NCI-H69 (cell line): ENCODE measurements around the gene KLHL7.

Experiments used
- DNase-seq: peaks from one replicate; lab custom pipeline; 2025; lab: John Stamatoyannopoulos, UW

Gene KLHL7, protein sequence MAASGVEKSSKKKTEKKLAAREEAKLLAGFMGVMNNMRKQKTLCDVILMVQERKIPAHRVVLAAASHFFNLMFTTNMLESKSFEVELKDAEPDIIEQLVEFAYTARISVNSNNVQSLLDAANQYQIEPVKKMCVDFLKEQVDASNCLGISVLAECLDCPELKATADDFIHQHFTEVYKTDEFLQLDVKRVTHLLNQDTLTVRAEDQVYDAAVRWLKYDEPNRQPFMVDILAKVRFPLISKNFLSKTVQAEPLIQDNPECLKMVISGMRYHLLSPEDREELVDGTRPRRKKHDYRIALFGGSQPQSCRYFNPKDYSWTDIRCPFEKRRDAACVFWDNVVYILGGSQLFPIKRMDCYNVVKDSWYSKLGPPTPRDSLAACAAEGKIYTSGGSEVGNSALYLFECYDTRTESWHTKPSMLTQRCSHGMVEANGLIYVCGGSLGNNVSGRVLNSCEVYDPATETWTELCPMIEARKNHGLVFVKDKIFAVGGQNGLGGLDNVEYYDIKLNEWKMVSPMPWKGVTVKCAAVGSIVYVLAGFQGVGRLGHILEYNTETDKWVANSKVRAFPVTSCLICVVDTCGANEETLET

DNA sequence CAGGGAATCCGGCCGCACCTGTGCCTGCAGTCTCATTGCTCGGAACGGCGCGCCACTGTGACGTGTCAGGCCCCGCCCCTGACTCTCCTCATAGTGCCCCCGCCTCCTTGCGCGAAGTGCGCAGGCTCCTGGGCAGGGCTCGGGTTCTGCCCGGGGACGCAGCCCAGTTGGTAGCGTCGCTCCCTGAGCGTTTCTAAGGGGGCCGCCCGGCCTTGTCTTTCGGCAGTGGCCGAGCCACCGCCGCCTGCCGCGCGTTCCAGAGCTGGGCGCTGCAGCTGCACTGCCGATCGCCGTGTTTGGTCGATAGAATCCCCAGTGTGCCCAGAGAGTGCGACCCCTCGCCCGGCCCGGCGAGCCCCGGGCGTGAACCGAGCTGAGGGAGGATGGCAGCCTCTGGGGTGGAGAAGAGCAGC lies at the start of gene KLHL7:
Gene KLHL7, plus strand, starts transcription at position 142 of the 413 bp plus-strand sequence. Its CDS starts 242 bp downstream, at position 384.
- peak; percentile 98 for DNase-seq

DNA sequence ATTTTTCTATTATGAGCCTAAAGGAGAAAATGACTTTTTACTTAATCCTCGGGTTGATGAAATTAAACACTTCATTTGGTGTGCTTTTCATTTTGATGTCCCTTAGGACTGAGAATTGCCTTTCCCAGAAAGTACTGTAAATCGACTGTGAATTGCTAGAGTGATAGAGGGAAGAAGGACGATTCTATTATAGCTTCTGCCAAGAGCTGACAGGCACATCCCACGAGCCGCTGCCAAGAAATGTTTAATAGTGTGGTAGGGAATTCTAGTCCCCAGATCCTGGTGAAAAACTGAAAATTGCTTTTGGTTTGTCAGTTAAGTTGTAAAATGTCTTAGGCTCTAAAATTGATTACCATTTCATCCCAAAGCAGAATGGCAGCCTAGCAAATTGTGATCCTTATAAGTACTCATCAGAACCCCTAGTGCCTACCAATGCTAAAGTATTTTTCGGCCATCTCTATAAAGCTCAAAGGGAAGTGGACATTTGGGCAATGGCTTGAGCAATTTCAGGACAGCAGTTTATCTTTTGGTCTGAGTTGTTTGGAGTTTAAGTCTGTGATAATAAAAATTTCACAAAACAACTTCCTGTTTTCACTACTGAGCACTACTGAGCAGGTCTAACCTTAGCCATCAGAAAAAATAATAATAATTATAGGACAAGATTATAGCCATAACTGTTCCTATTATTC lies 47.0 kb upstream of the KLHL7 start:
- DNase-seq: no peak

DNA sequence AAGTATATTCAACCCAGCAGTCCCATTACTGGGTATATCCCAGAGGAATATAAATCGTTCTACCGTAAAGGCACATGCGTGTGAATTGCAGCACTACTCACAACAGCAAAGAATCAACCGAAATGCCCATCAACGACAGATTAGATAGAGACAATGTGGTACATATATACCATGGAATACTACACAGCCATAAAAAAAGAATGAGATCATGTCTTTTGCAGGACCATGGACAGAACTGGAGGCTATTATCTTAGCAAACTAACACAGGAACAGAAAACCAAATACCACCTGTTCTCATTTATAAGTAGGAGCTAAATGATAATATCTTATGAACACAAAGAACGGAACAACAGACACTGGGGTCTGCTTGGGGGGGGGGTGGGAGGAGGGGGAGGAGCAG lies 44.3 kb upstream of the KLHL7 start:
- no peak for DNase-seq

DNA sequence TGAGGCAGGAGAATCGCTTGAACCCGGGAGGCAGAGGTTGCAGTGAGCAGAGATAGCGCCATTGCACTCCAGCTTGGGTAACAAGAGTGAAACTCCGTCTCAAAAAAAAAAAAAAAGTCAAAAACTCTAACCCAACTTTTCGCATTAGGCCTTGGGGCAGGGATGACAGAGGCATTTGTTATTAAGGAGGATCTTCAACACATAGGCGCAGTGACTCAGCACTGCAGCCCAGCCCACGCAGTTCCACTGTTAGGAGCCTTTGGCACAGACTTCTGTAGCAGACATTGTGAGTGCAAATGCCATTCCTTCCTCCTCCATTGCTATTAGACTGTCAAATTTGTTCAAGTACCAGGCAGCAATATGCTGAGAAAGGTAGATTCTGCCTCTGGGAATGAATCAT lies 43.1 kb upstream of the KLHL7 start:
- DNase-seq: no peak

DNA sequence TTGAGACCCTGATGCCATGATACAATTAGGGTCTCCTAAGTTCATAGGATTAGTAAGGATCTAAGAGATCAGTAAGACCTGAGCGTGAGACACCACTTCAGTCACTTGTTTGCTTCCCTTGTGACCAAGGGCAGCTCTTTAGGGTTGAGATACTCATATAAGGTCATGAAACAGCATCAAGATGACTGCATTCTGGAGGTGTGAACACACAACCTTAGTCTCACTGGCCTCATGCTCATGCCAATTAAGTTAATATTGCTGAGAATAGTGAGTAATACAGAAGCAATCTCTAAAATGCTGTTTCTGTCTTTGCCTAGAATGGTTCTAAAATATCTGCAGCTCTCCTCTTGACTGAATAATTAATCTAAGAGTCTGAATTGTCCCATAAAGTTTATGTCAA lies 39.6 kb upstream of the KLHL7 start:
- DNase-seq: no peak

DNA sequence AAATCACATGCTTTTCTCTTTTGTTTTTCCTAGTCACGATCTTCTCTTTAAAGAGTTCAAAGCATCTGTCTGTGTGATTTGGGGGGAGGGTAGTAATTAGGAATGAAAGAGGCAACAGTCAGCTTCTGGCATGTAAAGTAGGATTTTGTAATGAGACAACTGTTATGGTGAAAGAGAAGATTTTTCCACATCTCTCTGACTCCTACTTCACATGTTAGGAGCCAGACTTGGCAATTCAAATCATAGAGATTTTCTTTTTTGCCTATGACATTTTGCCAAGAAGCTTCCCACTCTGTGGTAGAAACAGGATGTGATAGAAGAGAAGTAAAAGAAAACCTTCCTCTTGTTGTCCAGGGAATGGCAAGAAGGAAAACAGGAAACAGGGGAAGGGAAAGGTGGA lies 38.3 kb upstream of the KLHL7 start:
- peak; percentile 46 for DNase-seq

DNA sequence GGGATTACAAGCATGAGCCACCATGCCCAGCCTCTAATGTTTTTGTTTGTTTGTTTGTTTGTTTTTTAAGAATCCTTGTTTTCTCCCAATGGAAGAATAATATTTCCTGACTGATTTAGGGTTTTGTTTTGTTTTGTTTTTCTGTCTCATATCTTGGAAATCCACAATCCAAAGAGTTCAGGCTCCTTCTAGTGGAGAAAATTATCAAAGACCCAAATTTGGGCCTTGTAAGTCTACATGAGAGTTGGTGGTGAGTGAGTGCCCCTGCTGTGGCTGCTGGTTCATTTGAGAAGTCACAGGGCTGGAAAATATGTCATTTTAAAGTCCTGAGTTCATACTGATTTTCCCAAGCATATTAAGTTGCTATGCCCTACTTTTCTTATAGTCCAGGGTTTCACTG lies 33.5 kb upstream of the KLHL7 start:
- DNase-seq: peak; percentile 21

DNA sequence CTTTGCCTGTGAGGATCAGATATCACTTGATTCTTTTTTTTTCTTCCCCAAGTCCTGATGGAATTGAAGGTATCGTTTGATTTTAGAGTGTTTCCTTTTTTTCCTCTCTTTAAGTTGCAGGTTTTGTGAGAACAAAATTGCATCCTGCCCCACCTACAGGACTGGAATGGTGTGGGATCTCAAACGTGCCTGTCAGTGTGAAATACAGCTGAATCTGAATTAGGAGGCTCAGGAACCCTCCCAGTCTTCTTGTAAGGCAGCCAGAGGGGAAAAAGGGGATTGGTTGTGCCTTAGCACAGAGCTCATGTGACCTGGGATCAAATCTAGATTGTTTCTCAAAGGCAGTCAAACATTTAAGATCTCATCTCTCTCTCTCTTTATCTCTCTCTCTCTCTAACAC lies 32.7 kb upstream of the KLHL7 start:
- DNase-seq: peak; percentile 26

DNA sequence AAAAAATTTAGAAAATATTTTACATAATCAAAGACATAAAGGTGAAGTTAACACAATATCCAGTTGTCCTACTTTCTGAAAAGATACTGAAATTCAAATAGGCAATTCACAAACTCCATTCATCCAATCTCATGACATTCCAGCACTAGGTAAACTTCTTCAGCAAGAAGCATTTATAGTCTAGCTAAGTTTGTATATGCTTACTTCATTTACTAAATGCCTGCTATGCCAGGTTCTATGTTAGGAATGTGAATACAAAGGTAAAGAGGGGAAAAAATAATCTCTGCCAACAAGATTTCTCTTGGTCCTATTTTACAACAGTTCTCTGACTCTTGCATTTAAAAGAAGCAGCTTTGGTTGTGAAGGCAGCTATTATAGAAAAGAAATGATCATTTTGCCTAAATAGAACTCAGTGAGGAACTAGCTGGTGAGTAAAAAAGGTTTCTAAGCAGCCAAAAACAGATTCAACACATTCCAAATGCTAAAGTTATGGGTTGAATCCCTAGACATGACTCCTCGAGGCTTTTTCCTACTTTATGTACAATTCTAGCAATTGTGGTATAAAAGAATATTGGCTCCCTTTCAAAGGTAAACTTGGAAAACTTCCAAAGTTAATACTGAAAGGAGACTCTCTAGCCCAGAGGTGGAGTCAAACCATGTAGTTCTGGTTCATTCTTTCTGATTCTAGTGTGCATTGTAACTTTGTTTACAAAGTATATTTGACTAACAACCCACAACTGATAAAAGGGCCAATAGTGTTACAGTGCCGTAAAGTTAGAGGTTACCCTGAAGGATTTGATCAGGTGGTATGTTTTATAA lies 30.9 kb upstream of the KLHL7 start:
- peak; percentile 85 for DNase-seq

DNA sequence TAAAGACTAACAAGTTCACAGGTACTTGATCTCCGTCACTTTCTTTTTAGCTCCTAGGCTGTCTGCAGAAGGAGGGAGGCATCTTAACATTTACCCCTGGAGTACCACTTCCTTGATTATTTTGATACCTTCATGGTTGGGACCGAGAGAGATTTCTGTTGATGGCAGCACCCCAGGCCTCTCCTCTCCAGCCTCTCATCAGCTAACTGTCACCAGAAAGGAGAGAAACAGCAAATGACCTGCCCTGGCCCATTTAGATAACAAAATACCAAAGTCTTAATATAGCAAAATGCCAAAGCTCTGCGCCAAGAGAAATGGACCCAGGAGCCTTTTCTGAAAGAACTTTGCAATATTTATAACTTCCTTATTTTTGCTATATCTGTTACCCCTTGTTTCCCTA lies 30.0 kb upstream of the KLHL7 start:
- no peak for DNase-seq

DNA sequence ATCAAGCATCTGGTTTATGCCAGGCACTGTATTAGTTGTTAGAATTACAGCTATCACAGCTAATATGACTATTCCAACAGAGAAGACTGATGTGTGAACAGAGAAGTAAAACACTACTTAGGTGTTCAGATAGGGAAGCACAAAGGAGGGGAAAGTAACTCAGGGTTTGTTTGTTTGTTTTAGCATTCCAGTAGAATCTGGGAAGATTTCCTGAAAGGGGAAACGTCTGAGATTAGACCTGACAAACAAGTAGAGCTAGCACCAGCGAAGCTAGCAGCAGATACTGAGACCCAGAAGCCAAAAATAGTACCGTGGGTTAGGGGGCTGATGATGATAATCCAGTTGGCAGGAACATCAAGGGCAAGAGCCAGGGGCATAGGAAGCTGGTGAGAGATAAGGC lies 28.8 kb upstream of the KLHL7 start:
- DNase-seq: no peak

DNA sequence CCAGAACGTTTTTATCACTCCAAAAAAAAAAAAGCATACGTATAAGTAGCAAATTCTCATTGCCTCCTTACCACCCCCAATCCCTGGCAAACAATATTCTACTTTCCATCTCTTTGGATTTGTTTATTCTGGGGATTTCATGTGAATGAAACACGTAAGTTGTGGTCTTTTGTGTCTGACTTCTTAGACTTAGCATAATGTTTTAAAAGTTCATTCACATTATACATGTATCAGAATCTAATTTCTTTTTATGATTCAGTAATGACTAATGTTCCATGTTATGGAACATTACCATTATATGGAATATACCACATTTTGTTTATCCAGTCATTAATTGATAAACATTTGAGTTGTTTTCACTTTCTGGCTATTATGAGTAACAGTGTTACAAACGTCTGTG lies 12.5 kb upstream of the KLHL7 start:
- no peak for DNase-seq

DNA sequence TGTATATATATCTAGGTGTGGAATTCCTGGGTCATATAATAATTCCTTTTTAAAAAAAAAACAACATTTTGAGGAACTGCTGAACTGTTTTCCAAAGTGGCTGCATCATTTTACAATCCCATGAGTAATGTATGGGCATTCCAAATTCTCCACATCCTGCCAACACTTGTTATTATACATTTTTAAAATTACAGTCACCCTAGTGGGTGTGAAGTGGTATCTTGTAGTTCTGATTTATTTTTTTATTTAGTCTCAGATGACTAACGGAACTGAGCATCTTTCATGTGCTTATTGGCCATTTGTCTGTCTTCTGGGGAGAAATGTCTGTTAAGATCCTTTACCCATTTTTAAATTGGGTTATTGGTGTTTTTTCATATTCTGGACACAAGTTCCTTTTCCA lies 12.0 kb upstream of the KLHL7 start:
- no peak for DNase-seq

DNA sequence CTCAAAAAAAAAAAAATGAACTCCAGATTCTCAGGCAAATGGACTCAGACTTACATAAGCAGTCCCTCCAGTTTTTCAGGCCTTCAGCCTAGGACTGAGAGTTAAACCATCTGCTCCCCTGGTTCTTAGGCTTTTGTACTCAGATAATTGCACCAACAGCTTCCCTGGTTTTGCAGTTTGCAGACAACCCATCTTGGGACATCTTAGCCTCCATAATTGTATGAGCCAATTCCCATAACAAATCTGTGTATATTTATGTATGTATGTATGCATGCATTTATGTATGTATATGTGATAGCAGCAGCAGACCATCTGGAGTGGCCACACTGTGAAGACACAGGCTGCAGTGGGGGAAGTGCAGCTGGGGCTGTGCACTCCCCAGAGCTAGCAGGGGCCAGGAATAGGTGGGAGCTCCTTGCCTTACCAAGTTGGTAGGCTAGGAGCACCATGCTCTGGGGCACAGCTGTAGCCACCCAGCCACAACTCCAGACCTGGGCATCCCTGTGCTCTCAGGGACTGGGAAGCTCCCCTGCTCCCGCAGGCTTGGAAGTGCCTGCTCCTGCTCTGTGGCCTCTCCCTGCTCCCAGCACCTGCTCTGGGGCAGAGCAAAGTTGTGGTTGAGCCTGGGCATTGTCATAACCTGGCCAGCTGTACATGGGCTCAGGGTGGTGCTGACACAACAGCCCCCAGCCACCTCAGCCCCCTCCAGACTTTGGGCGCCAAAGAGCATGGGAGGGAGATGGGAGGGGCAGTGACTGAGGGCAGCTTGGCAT lies 8.9 kb upstream of the KLHL7 start:
- DNase-seq: no peak

DNA sequence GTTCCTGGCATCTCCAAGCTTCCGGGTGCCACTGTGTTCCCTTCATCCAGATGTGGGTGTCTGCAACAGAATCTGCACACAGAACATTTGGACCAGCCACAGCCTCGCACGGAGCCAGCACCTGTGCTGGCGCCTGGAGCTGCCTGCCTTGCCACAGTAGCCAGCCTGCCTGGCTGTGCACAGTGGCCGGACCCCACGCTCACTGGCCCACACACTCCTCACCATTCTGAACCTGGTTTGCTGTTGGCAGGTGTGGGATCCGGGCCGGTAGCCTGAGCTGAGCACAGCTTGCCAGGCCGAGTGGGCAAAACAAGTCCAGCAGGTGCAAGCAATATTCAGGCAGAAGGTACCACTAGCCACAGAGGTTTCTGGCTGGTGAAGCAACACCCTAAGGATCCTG lies 7.6 kb upstream of the KLHL7 start:
- peak; percentile 38 for DNase-seq

DNA sequence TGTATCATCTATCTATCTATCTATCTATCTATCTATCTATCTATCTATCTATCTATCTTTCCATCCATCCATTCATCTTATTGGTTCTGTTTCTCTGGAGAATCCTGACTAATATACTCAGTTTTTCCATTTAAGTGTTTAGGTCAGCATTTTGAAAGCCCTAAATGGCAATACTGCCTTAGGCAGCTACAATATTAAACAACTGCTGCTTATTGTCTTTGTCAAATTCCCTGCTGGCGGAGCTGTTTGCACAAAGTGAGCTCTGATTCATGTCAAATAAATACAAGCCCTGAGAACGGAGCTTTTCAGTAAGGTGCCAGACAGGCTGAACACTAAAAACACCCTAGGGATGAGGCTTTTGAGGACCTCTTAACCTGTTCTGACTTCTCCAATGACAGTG lies 7.1 kb upstream of the KLHL7 start:
- DNase-seq: peak; percentile 80

DNA sequence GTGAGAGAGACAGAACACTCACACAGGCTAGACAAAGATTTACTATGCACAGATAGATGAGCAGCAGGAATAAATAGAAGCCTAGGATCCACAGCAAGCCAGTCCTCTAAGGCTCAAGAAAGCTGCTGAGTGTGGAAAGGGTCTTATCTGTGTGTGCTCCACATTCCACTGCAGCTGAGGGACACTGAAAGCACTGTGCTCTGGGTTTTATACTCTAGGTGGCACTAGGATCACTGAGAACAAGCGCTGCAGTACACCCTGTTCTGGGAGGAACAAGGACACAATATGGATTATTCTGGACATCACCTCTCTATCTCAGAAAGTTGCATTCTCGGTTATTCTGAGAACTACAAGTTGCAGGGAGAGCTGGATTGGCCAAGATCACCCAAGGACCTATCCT lies 4.9 kb upstream of the KLHL7 start:
- peak; percentile 25 for DNase-seq

DNA sequence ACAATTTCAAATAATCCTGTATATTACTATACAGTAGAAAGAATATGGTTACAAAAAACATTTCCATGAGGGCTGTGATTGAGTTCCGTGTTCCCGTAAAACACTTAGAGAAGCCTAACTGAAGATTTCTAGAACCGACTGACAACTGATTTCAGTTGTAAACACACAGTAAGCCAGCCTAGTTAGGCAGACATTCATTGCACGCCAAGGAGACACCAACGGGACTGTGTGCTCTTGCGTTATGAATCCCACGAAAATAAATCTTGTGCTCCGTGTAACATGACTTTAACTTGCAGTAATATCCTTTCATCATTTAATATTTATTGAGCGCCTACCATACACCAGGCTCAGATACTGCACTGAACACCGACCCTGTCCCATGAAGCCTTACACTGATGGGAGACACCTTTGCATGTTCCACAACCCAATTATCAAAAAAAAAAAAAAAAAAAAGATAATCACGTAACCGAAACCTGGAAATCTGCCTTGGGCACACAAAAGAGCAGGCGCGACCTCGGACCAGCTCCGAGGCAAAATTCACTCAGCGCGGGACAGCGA lies 420 bp upstream of the KLHL7 start:
- peak; percentile 49 for DNase-seq

DNA sequence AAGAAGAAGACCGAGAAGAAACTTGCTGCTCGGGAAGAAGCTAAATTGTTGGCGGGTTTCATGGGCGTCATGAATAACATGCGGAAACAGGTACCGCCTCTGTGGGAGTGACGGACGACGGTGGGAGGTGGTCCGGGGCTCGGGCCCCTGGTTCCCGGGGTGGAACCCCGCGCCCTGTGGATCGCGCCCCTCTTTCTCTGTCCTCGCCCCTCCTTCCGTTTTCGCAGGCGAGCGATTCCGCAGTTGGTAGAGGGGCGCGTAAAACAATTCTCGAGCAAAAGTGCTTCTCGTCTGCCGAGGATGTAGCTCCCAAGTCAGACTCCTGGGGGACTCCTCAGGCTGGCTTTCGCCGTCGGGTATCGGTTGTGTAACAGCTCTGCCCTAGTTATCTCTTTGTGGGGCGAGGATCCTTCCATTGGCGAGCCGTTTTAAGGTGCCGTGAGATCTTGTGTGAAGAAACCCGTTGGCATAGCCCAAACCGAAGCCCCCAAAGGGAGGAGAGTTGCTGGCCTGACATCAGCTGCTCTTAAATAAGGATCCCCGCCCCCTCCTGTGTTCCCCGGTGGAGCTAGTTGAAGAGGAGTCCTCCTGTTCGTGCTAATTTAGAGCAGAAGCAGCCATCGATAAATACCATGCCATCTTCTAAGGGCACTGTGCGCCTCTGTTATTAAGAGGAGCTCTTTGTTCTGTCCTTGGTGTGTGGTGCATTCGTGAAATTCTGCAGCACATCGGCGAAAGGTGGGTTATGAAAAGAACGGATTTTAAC lies 655 bp downstream of the KLHL7 start:
- DNase-seq: peak; percentile 87
